ENCODE measurements around the gene ZNF480. TPM values are rescaled to one million over a fixed set of nuclear protein-coding genes. Genes with fewer than 3 reads are reported as not detected.

ZNF480 gene
- total RNA-seq, 6 experiments from 2014 or later: 3.7 to 7.1 (median 5.3) TPM

DNA sequence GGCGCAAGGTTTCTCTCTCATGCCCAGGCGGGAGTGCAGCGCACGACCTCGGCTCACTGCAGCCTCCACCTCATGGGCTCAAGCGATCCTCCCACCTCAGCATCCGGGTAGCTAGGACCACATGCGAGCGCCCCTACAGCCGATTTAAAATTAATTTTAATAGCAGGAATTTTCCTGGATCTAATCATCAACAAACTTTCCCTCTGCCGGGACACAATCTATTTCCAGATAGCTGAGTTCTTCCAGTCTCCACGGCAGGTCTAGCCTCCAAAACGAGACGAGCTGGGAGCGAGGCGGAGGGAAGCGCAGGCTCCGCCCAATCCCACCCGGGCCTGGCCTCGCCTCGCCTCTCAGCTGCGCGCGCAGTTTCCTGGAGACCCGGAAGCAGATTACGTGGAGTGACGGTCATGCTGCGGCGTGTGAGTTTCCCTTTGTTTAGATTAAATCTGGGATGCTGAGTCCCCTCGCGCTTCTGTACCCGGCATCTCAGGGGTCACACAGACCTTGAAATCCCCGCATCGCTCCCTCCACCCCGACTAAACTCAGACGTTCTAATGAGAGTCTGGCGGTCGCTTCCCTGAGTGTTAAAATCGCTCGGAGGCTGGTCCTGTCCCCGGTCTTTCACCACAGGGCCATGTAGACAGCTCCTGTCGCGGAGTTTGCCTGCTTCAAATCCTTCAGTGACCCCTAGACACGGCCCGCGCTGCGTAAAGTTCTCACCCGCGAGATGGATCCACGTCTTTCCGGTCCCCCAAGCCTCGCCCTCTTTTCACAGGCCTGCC, 72.8 kb downstream of the ZNF480 start, which contains the start of gene ZNF880:
TSS of gene ZNF880 (plus strand) at position 365 of the 782 bp plus-strand sequence. CDS start at position 408, 43 bp downstream.
- H3K9me3 ChIP-seq: peaks cover 0 to 34% (median 3%) of the 10 kb centered on the region in 4 donors
- ATAC-seq (peak; percentile 93 to 99 (median 96)), DNase-seq (peak; percentile 78 to 90 (median 87))
- peak within 1 kb of the TSS; percentile 50 to 64 (median 54) for H3K4me3 ChIP-seq
- peaks cover 0 to 13% (median 0%) of the 10 kb centered on the region in 4 donors for H3K36me3 ChIP-seq
- peak within 1 kb of the TSS; percentile 38 to 87 (median 66) for H3K27ac ChIP-seq
- H3K4me1 ChIP-seq: no peaks in the 10 kb centered on the region
- intact Hi-C loops (cut with DNase I): no loop called here
- TF ChIP-seq, protein P1, sequence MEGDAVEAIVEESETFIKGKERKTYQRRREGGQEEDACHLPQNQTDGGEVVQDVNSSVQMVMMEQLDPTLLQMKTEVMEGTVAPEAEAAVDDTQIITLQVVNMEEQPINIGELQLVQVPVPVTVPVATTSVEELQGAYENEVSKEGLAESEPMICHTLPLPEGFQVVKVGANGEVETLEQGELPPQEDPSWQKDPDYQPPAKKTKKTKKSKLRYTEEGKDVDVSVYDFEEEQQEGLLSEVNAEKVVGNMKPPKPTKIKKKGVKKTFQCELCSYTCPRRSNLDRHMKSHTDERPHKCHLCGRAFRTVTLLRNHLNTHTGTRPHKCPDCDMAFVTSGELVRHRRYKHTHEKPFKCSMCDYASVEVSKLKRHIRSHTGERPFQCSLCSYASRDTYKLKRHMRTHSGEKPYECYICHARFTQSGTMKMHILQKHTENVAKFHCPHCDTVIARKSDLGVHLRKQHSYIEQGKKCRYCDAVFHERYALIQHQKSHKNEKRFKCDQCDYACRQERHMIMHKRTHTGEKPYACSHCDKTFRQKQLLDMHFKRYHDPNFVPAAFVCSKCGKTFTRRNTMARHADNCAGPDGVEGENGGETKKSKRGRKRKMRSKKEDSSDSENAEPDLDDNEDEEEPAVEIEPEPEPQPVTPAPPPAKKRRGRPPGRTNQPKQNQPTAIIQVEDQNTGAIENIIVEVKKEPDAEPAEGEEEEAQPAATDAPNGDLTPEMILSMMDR (IDR thresholded peaks at IDR 0.05): no peak
- TF ChIP-seq POLR2A (IDR thresholded peaks at IDR 0.05): peak; percentile 25
- H3K27me3 ChIP-seq: no peaks in the 10 kb centered on the region
- 4% methylated on average over 44 of the region's 52 CpGs for WGBS (ENCODE audit: insufficient coverage, low coverage, low lambda C conversion rate, missing lambda C conversion rate)

DNA sequence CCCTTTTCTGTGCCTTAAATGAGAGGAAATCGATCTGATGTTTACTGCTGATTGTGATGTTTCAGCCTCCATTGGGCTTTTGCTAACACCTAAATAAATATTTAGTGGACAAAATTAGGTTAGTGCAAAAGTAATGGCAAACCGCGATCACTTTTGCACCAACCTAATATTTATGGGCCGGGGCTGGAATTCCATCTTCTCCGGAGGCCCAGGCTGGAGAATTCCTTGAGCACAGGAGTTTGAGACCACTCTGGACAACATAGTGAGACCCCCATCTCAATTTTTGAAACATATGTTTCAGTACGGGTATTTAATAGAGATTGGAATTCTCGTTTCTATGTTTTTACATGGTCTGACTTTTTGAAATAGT, 73.4 kb downstream of the ZNF480 start:
- no peak for TF ChIP-seq POLR2A (IDR thresholded peaks at IDR 0.05)
- TF ChIP-seq, protein P1 (IDR thresholded peaks at IDR 0.05): no peak
- H3K4me1 ChIP-seq: no peaks in the 10 kb centered on the region
- peak overlapping the region; percentile 50 to 64 (median 54) for H3K4me3 ChIP-seq
- ATAC-seq (no peak), DNase-seq (no peak)
- intact Hi-C loops (cut with DNase I): no loop called here
- peaks cover 0 to 13% (median 0%) of the 10 kb centered on the region in 4 donors for H3K36me3 ChIP-seq
- peaks cover 0 to 30% (median 3%) of the 10 kb centered on the region in 4 donors for H3K9me3 ChIP-seq
- no peaks in the 10 kb centered on the region for H3K27me3 ChIP-seq
- WGBS (ENCODE audit: insufficient coverage, low coverage, low lambda C conversion rate, missing lambda C conversion rate): 44% methylated on average over 7 of the region's 7 CpGs
- H3K27ac ChIP-seq: peak overlapping the region; percentile 38 to 87 (median 66)

MicroRNA genes within 50 kb of the gene (microRNA counts, 767-probe panel; counts per million panel counts)
- microRNA hsa-miR-643: 237 counts per million

Small RNA genes within 50 kb of the gene (microRNA-seq; reads per million reads assigned to microRNA genes)
- 3.8 to 3.9 reads per million in 2 donors for gene MIR643

Small RNA genes within 50 kb of the gene (small RNA-seq; reads per million reads assigned to genes)
- gene MIR643 (0 reads per million in 2 experiments), gene RF00019 (0 reads per million in 2 experiments)

Other genes with a start within 250 kb of the ZNF480 start
- gene ZNF432, start 248.3 kb upstream of the ZNF480 start, total RNA-seq: 1 to 10 TPM in 5 of 6 experiments, under 1 TPM in 1; 0.86 to 3.9 (median 3.3) TPM
- gene ZNF841, start 201.4 kb upstream of the ZNF480 start, total RNA-seq: 1 to 10 TPM; 2.8 to 8.7 (median 5.8) TPM
- 1 to 10 TPM; 1.9 to 6.2 (median 4.2) TPM for gene ZNF616, start 157.2 kb upstream of the ZNF480 start, total RNA-seq
- gene ZNF836, start 125.5 kb upstream of the ZNF480 start, total RNA-seq: 1 to 10 TPM; 1.5 to 3.7 (median 2.8) TPM
- 10 to 100 TPM; 59.4 to 93.0 (median 82.4) TPM for gene PPP2R1A, start 107.1 kb upstream of the ZNF480 start, total RNA-seq
- gene ZNF766, start 27.6 kb upstream of the ZNF480 start, total RNA-seq: 1 to 10 TPM; 2.3 to 6.0 (median 4.9) TPM
- under 1 TPM in 5 of 6 experiments, not detected in 1; 0.16 to 0.51 (median 0.39) TPM for gene ZNF610, start 39.1 kb downstream of the ZNF480 start, total RNA-seq
- gene ZNF880, start 72.8 kb downstream of the ZNF480 start, total RNA-seq: 1 to 10 TPM; 1.0 to 2.9 (median 2.3) TPM
- gene ZNF528, start 100.7 kb downstream of the ZNF480 start, total RNA-seq: 1 to 10 TPM; 1.9 to 7.5 (median 3.5) TPM
- under 1 TPM in 1 of 6 experiments, not detected in 5; 0.13 TPM for gene ZNF534, start 132.0 kb downstream of the ZNF480 start, total RNA-seq
- under 1 TPM in 3 of 6 experiments, not detected in 3; 0.17 to 0.51 (median 0.29) TPM for gene ZNF578, start 156.4 kb downstream of the ZNF480 start, total RNA-seq
- 10 to 100 TPM in 1 of 6 experiments, 1 to 10 TPM in 5; 3.3 to 12.3 (median 5.8) TPM for gene ZNF808, start 230.5 kb downstream of the ZNF480 start, total RNA-seq